Right atrium auricular region (tissue), 2 donors: ENCODE measurements around the gene PTPN7. TPM values are rescaled to one million over a fixed set of nuclear protein-coding genes. Genes with fewer than 3 reads are reported as not detected.

Source experiments
- DNase-seq: peaks from one replicate; pipeline ENCODE4 v3.0.0-alpha.2; 2019; ENCODE audit warnings: low spot score
- H3K27ac ChIP-seq, 2 donors: fragments of 200-600 bp; sonication (generic); 1 replicate in 1 of 2; 2 replicates in 1 of 2; pipeline ENCODE4 v1.5.1; 2016 to 2019
- H3K27me3 ChIP-seq, 2 donors: fragments of 200-600 bp; sonication (generic); one replicate each; pipeline versions ENCODE4 v1.5.1 to v1.6.0; 2017 to 2019
- H3K36me3 ChIP-seq: fragments of 200-600 bp; sonication (generic); one replicate; pipeline ENCODE4 v1.5.1; 2016
- H3K4me1 ChIP-seq, 2 donors: fragments of 200-600 bp; sonication (generic); one replicate each; pipeline versions ENCODE4 v1.5.1 to v1.6.0; 2017 to 2019
- H3K4me3 ChIP-seq, 2 donors: fragments of 200-600 bp; sonication (generic); 1 replicate in 1 of 2; 2 replicates in 1 of 2; pipeline ENCODE4 v1.5.1; 2017 to 2019; ENCODE audit warnings: mild to moderate bottlenecking in 1 of 2, moderate library complexity in 1 of 2
- H3K9me3 ChIP-seq, 2 donors: fragments of 200-600 bp; sonication (generic); one replicate each; pipeline ENCODE4 v1.5.1; 2019
- CTCF ChIP-seq, 2 donors: fragments of 200-600 bp; sonication (generic); IDR thresholded peaks; one replicate each; pipeline ENCODE4 v1.5.1; 2019; ENCODE audit warnings: antibody characterized with exemption in 2 of 2
- total RNA-seq, 2 donors: library from RNA; depleted of rRNA; stranded (reverse); fragments of >200 nt; gene quantifications; one replicate each; pipeline ENCODE4 v1.1.0, GENCODE V29; 2016

Gene PTPN7
- total RNA-seq, 2 donors from 2014 or later: 0.41 to 0.63 TPM

DNA sequence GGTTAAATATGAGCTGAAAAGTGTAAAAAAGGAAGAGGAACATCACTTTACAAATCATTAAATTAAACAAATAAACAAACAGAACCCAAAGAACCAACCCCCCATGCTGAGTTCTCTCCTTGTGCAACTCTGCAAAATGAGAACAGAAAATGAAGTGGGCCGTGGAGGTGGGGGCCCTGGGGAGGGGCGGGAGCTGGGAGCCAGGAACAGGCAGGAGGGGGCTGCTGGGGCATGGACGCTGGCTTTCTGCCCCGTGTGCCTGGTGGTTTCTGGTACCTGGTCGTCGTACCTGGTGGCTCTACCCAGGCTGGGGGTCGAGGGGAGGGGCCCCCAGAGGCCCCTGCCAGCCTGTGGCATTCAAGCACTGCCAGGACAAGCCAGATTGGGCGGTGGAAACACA, 26.9 kb downstream of the PTPN7 start:
- no peak for DNase-seq
- H3K4me3 ChIP-seq: no peak overlapping the region
- H3K27me3 ChIP-seq: no peaks in the 10 kb centered on the region
- H3K27ac ChIP-seq: peak overlapping the region; percentile 75 to 79
- no peaks in the 10 kb centered on the region for H3K9me3 ChIP-seq
- no peak for TF ChIP-seq CTCF (IDR thresholded peaks at IDR 0.05)
- H3K36me3 ChIP-seq: peaks cover 40% of the 10 kb centered on the region
- peaks cover 0 to 49% of the 10 kb centered on the region in 2 donors for H3K4me1 ChIP-seq

GRCh38 chr1:202133001-202133400, 27.4 kb downstream of the PTPN7 start:
- no peaks in the 10 kb centered on the region for H3K27me3 ChIP-seq
- H3K36me3 ChIP-seq: peaks cover 40% of the 10 kb centered on the region
- TF ChIP-seq CTCF (IDR thresholded peaks at IDR 0.05): no peak
- H3K4me1 ChIP-seq: peaks cover 0 to 49% of the 10 kb centered on the region in 2 donors
- H3K4me3 ChIP-seq: no peak overlapping the region
- no peaks in the 10 kb centered on the region for H3K9me3 ChIP-seq
- DNase-seq: no peak
- H3K27ac ChIP-seq: peak overlapping the region; percentile 75 to 79

DNA sequence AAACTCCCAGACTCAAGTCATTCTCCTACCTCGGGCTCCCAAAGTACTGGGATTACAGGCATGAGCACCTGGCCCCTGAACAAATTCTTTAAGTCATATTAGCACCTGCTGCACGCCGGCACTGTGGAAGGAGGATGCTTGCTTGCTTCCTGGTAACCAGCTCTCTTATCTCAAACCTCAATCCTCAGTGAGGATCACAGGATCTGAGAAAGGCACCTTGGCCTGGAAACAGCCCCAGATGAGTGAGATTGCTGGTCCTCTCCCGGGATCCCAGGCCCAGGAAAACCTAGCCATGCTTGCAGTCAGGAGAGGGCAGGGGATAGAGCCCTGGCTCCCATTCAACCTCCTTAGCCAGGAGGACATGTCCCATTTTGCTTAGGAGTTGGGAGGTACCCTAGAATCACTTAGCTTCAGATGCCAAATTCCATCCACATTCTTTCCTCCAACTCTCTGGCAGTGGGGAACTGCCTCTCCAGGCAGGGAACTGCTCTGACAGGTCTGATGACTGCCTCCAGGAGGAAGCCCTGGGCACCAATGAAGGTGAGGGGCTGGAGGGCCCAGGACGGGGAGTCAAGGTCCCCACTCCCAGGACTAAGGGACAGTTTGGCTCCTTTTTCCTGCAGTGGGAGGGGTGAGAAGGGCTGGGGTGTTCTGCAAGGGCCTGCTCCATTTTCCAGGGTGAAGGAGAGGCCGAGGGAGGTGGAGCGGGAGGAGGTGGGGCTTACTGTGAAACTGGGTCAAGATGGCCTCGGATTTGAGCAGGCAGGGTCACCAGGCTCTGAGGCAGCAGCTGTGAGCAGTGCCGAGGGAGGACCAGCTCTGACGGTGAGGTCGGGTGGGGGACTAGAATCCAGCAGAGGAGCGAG, 28.2 kb downstream of the PTPN7 start:
- Histone ChIP-seq H3K27me3 (no peaks in the 10 kb centered on the region), H3K9me3 (no peaks in the 10 kb centered on the region), H3K4me1 (peaks cover 0 to 49% of the 10 kb centered on the region in 2 donors), H3K36me3 (peaks cover 33% of the 10 kb centered on the region), H3K27ac (peak overlapping the region; percentile 75 to 79), H3K4me3 (no peak overlapping the region)
- no peak for TF ChIP-seq CTCF (IDR thresholded peaks at IDR 0.05)
- DNase-seq: peak; percentile 78

- Histone ChIP-seq H3K4me1 (peaks cover 0 to 49% of the 10 kb centered on the region in 2 donors), H3K36me3 (peaks cover 28% of the 10 kb centered on the region), H3K27ac (no peak overlapping the region)
Measured at GRCh38 chr1:202130816-202131522, 29.4 kb downstream of the PTPN7 start.

DNA sequence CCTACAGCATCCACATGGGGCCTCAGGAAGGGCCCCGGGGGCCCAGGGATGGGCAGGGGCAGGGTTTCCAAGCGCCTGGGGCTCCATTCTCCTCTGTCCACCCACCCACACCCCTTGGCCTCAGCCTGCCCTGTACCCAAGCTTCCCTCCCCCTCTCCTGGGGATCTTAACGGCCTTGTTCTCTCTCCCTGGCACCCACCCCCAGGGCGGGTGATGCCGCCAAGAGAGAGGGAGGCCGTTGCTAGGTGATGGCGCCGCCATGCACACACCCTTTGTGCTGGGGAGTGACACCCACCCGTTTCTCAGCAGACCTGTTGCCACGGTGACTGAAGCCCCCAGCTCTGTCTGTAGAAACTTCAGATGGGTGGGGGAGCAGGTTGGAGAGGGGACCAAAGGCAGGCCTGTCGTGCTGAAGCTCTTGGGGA, 30.1 kb downstream of the PTPN7 start:
- peaks cover 25% of the 10 kb centered on the region for H3K36me3 ChIP-seq
- no peak overlapping the region for H3K4me3 ChIP-seq
- no peak overlapping the region for H3K27ac ChIP-seq
- DNase-seq: no peak
- no peak for TF ChIP-seq CTCF (IDR thresholded peaks at IDR 0.05)
- no peaks in the 10 kb centered on the region for H3K27me3 ChIP-seq
- no peaks in the 10 kb centered on the region for H3K9me3 ChIP-seq
- H3K4me1 ChIP-seq: peaks cover 0 to 46% of the 10 kb centered on the region in 2 donors

More at GRCh38 chr1:202130816-202131522, 29.4 kb downstream of the PTPN7 start:
- TF ChIP-seq CTCF (IDR thresholded peaks at IDR 0.05): no peak
- H3K4me3 ChIP-seq: no peak overlapping the region
- no peak for DNase-seq
- no peaks in the 10 kb centered on the region for H3K9me3 ChIP-seq
- no peaks in the 10 kb centered on the region for H3K27me3 ChIP-seq
